Astrocyte (in vitro differentiated cells and primary cell): ENCODE data around the gene ACD. TPM values are rescaled to one million over a fixed set of nuclear protein-coding genes. Genes with fewer than 3 reads are reported as not detected.

Source experiments
- DNase-seq: peaks from one replicate; pipeline ENCODE4 v3.0.0-alpha.2; 2010; ENCODE audit warnings: low read depth
- FAIRE-seq: peaks from 2 replicates; lab custom pipeline; 2011; peaks lifted over from hg19 to GRCh38; lab: Jason Lieb, UNC
- H2AFZ ChIP-seq: 2 replicates; pipeline ENCODE4 v1.6.0; 2012; ENCODE audit warnings: low read depth, low read length, inconsistent platforms
- H3K27ac ChIP-seq: 2 replicates; pipeline ENCODE4 v1.5.1; 2011; ENCODE audit warnings: low read depth, low read length, inconsistent platforms
- H3K27me3 ChIP-seq: 2 replicates; pipeline ENCODE4 v1.6.0; 2011; ENCODE audit warnings: low read length, inconsistent platforms; ENCODE audit not compliant: insufficient read depth
- H3K36me3 ChIP-seq: 2 replicates; pipeline ENCODE4 v1.5.1; 2011; ENCODE audit warnings: low read length, inconsistent platforms; ENCODE audit not compliant: insufficient read depth
- H3K4me1 ChIP-seq: 2 replicates; pipeline ENCODE4 v1.5.1; 2011; ENCODE audit warnings: low read length, inconsistent platforms; ENCODE audit not compliant: insufficient read depth
- H3K4me2 ChIP-seq: 2 replicates; pipeline ENCODE4 v1.6.0; 2012; ENCODE audit warnings: low read length, inconsistent platforms
- H3K4me3 ChIP-seq: 2 replicates; pipeline ENCODE4 v1.5.1; 2011; ENCODE audit warnings: low read depth, mild to moderate bottlenecking, low read length, inconsistent platforms; ENCODE audit not compliant: insufficient read depth
- H3K79me2 ChIP-seq: 2 replicates; pipeline ENCODE4 v1.6.0; 2012; ENCODE audit warnings: mild to moderate bottlenecking, low read length, inconsistent platforms; ENCODE audit not compliant: insufficient read depth
- H3K9ac ChIP-seq: 2 replicates; pipeline ENCODE4 v1.6.0; 2012; ENCODE audit warnings: mild to moderate bottlenecking, low read length, inconsistent platforms
- H3K9me3 ChIP-seq: 2 replicates; pipeline ENCODE4 v1.5.1; 2012; ENCODE audit warnings: low read depth, mild to moderate bottlenecking, low read length, inconsistent platforms; ENCODE audit not compliant: insufficient read depth
- H4K20me1 ChIP-seq: 2 replicates; pipeline ENCODE4 v1.6.0; 2012; ENCODE audit warnings: low read length, inconsistent platforms; ENCODE audit not compliant: insufficient read depth
- H3K27ac Mint-ChIP-seq: one replicate; pipeline ENCODE4 v1.8.0; 2021; ENCODE audit warnings: mild to moderate bottlenecking, mixed read lengths; ENCODE audit not compliant: unreplicated experiment
- H3K27me3 Mint-ChIP-seq: one replicate; pipeline ENCODE4 v1.8.0; 2021; ENCODE audit warnings: low read depth, mixed read lengths; ENCODE audit not compliant: unreplicated experiment
- H3K36me3 Mint-ChIP-seq: one replicate; pipeline ENCODE4 v1.8.0; 2021; ENCODE audit warnings: low read depth, mixed read lengths; ENCODE audit not compliant: unreplicated experiment
- H3K4me1 Mint-ChIP-seq: one replicate; pipeline ENCODE4 v1.8.0; 2021; ENCODE audit warnings: low read depth, mixed read lengths; ENCODE audit not compliant: unreplicated experiment
- H3K4me3 Mint-ChIP-seq: one replicate; pipeline ENCODE4 v1.8.0; 2021; ENCODE audit warnings: mild to moderate bottlenecking, moderate library complexity, mixed read lengths; ENCODE audit not compliant: unreplicated experiment
- H3K9me3 Mint-ChIP-seq: one replicate; pipeline ENCODE4 v1.8.0; 2021; ENCODE audit warnings: mild to moderate bottlenecking, mixed read lengths; ENCODE audit not compliant: unreplicated experiment
- EZH2 ChIP-seq: IDR thresholded peaks from 2 replicates; pipeline ENCODE4 v1.6.1; 2012; ENCODE audit warnings: mild to moderate bottlenecking, low read length, inconsistent platforms; ENCODE audit not compliant: insufficient read depth
- total RNA-seq: library from RNA; stranded (reverse); gene quantifications from 2 replicates; pipeline ENCODE4 v1.2.1, GENCODE V29; 2021
- TF ChIP-seq, protein P1 (sequence below): IDR thresholded peaks from 2 replicates; pipeline ENCODE4 v1.5.1; 2011; ENCODE audit warnings: low read depth, mild to moderate bottlenecking, inconsistent platforms, low read length, moderate library complexity; ENCODE audit not compliant: insufficient read depth

ACD gene
- total RNA-seq, 1 donor from 2014 or later = 11.8 TPM

DNA sequence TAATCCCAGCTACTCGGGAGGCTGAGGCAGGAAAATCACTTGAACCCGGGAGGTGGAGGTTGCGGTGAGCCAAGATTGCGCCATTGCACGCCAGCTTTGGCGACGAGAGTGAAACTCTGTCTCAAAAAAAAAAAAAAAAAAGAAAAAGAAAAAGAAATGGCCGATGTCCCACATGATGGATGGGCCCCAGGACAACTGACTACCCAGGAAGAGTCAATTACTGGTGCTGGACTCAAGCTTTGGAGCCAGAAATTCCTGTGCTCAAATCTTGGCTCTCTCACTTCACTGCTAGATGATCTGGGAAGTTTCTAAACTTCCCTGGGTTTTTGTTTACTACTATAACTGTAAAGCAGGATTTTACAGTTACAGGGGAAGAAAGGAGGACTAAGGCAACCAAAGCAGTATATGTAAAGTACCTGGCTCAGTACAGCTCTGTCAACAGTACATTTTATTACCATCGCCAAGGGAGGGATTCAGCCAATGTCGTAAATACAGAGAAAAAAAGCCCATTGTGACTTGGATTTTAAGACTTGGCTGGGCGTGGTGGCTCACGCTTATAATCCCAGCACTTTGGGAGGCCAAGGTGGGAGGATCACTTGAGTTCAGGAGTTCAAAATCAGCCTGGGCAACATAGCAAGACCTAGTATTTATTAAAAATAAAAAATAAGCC, 18.4 kb upstream of the ACD start:
- Histone ChIP-seq H3K4me2 (no peak overlapping the region), H4K20me1 (peaks cover 8% of the 10 kb centered on the region), H3K4me1 (peaks cover 1% of the 10 kb centered on the region), H3K27ac (no peak overlapping the region), H3K9me3 (no peaks in the 10 kb centered on the region), H3K79me2 (no peaks in the 10 kb centered on the region), H3K36me3 (peaks cover 2% of the 10 kb centered on the region), H3K4me3 (no peak overlapping the region), H3K27me3 (no peaks in the 10 kb centered on the region), H3K9ac (no peak overlapping the region), H2AFZ (no peak overlapping the region)
- DNase-seq (no peak), FAIRE-seq (no peak)
- peaks cover 19% of the 10 kb centered on the region for H3K36me3 Mint-ChIP-seq
- no peaks in the 10 kb centered on the region for H3K27me3 Mint-ChIP-seq
- H3K4me3 Mint-ChIP-seq = no peak overlapping the region
- no peaks in the 10 kb centered on the region for H3K4me1 Mint-ChIP-seq
- TF ChIP-seq, protein P1, sequence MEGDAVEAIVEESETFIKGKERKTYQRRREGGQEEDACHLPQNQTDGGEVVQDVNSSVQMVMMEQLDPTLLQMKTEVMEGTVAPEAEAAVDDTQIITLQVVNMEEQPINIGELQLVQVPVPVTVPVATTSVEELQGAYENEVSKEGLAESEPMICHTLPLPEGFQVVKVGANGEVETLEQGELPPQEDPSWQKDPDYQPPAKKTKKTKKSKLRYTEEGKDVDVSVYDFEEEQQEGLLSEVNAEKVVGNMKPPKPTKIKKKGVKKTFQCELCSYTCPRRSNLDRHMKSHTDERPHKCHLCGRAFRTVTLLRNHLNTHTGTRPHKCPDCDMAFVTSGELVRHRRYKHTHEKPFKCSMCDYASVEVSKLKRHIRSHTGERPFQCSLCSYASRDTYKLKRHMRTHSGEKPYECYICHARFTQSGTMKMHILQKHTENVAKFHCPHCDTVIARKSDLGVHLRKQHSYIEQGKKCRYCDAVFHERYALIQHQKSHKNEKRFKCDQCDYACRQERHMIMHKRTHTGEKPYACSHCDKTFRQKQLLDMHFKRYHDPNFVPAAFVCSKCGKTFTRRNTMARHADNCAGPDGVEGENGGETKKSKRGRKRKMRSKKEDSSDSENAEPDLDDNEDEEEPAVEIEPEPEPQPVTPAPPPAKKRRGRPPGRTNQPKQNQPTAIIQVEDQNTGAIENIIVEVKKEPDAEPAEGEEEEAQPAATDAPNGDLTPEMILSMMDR = no peak
- no peak for TF ChIP-seq EZH2
- no peak overlapping the region for H3K27ac Mint-ChIP-seq
- no peaks in the 10 kb centered on the region for H3K9me3 Mint-ChIP-seq

DNA sequence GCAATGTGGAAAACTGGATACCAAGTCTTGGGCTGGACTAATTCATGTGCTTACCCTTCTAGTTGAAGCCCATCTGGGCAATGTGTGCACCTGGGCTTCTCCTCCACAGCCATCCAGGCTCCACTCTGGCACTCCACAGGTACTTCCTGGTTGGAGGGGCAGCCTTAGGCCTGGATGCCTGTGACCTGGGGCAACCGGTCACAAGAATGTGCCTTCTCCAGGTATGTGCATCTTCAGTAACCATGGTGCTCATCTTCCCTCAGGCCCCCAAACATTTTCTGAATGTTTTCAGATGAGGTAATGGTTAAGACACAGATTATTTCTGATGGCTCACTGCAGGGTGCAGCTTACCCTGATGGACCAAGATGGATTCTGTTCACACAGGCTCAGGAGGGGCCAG, 17.7 kb upstream of the ACD start:
- no peaks in the 10 kb centered on the region for H3K27me3 Mint-ChIP-seq
- H3K27ac ChIP-seq = no peak overlapping the region
- H3K79me2 ChIP-seq = no peaks in the 10 kb centered on the region
- no peak overlapping the region for H2AFZ ChIP-seq
- no peak for DNase-seq
- H3K27ac Mint-ChIP-seq = no peak overlapping the region
- H3K36me3 Mint-ChIP-seq = peaks cover 17% of the 10 kb centered on the region
- peaks cover 7% of the 10 kb centered on the region for H3K4me1 ChIP-seq
- no peak overlapping the region for H3K4me3 Mint-ChIP-seq
- H3K4me1 Mint-ChIP-seq = no peaks in the 10 kb centered on the region
- H3K9me3 Mint-ChIP-seq = no peaks in the 10 kb centered on the region
- H3K27me3 ChIP-seq = no peaks in the 10 kb centered on the region
- H3K36me3 ChIP-seq = no peaks in the 10 kb centered on the region
- TF ChIP-seq, protein P1 = no peak
- no peak for TF ChIP-seq EZH2
- no peak overlapping the region for H3K4me2 ChIP-seq
- no peak overlapping the region for H3K9ac ChIP-seq
- no peak for FAIRE-seq
- no peaks in the 10 kb centered on the region for H3K9me3 ChIP-seq
- H4K20me1 ChIP-seq = peaks cover 8% of the 10 kb centered on the region
- no peak overlapping the region for H3K4me3 ChIP-seq

DNA sequence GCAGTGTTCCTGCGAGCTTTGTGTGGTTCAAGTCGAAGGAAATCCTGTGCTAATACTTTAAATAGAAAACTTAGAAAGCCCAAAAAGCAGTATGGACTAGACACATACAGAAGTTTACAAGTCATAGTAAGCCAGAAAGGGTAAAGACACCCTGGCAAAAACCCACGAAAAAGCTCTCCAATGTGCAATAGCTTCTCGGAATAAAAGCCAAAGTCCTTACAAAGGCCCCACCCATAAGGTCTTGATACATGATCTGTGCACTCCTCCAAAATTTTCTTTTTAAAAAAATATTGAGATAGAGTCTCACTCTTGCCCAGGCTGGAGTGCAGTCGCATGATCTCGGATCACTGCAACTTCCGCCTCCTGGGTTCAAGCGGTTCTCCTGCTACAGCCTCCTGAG, 16.9 kb upstream of the ACD start:
- no peak for DNase-seq
- no peak for TF ChIP-seq EZH2
- TF ChIP-seq, protein P1 = no peak
- Histone ChIP-seq H3K9me3 (no peaks in the 10 kb centered on the region), H3K27me3 (no peaks in the 10 kb centered on the region), H3K4me3 (no peak overlapping the region), H3K4me1 (peaks cover 7% of the 10 kb centered on the region), H2AFZ (no peak overlapping the region), H3K9ac (no peak overlapping the region), H3K4me2 (no peak overlapping the region), H3K27ac (no peak overlapping the region), H4K20me1 (peaks cover 12% of the 10 kb centered on the region), H3K79me2 (no peaks in the 10 kb centered on the region), H3K36me3 (no peaks in the 10 kb centered on the region)
- peaks cover 17% of the 10 kb centered on the region for H3K36me3 Mint-ChIP-seq
- no peak overlapping the region for H3K4me3 Mint-ChIP-seq
- H3K4me1 Mint-ChIP-seq = no peaks in the 10 kb centered on the region
- H3K27ac Mint-ChIP-seq = no peak overlapping the region
- no peak for FAIRE-seq
- H3K27me3 Mint-ChIP-seq = no peaks in the 10 kb centered on the region
- no peaks in the 10 kb centered on the region for H3K9me3 Mint-ChIP-seq
